HepG2 (cell line): ENCODE measurements around the gene MXD1. TPM values are rescaled to one million over a fixed set of nuclear protein-coding genes. Genes with fewer than 3 reads are reported as not detected.

ENCODE experiments used
- ATAC-seq: fragments of 200-7000 bp; cut with Tn5 transposase; 3 replicates; pipeline ENCODE4 v1.9.1; 2020; ENCODE audit warnings: mild to moderate bottlenecking, moderate library complexity
- BruUV-seq: library from RNA; stranded (reverse); fragments of 400-500 nt; replicated peaks from 2 replicates; lab custom pipeline; 2021; lab: Mats Ljungman, UMichigan
- CTCF ChIA-PET: fragments of 300-600 bp; formaldehyde crosslinking; extraction: SDS; loops from one replicate; lab custom pipeline; 2021; ENCODE audit warnings: low total read pairs, inconsistent platforms, low intra/inter-chr PET ratio; lab: Yijun Ruan, JAX
- POLR2A ChIA-PET: fragments of 350-600 bp; sonication (Branson Sonifier 250); formaldehyde crosslinking; loops from one replicate; lab custom pipeline; 2020; ENCODE audit warnings: antibody characterized with exemption, inconsistent platforms; lab: Yijun Ruan, JAX
- DNase-seq: peaks from one replicate; pipeline ENCODE4 v3.0.0-alpha.2; 2015; ENCODE audit warnings: low spot score
- FAIRE-seq: peaks from 3 replicates; lab custom pipeline; 2011; peaks lifted over from hg19 to GRCh38; lab: Jason Lieb, UNC
- H2AFZ ChIP-seq: one replicate; pipeline ENCODE4 v1.6.1; 2011; ENCODE audit warnings: low read length, inconsistent platforms
- H3K27ac ChIP-seq: fragments of 300-600 bp; 3 replicates; pipeline ENCODE4 v1.8.0; 2011; ENCODE audit warnings: mixed run types, mild to moderate bottlenecking, mixed read lengths, low read length, inconsistent platforms; ENCODE audit not compliant: insufficient read depth; ENCODE audit errors: extremely low read length
- H3K27me3 ChIP-seq, 2 experiments: fragments of 200-600 bp in 1 of 2; 2 replicates in 1 of 2; 3 replicates in 1 of 2; pipeline versions ENCODE4 v1.6.0 to v1.8.0; 2011; ENCODE audit warnings: low read length in 2 of 2, mild to moderate bottlenecking in 2 of 2, moderate library complexity in 2 of 2, inconsistent platforms in 1 of 2; ENCODE audit not compliant: insufficient read depth in 2 of 2, control insufficient read depth in 1 of 2
- H3K36me3 ChIP-seq, 2 experiments: fragments of 200-600 bp in 1 of 2; replicated peaks in 1 of 2; 2 replicates in 1 of 2; 3 replicates in 1 of 2; pipeline versions ENCODE4 v1.5.1 to v1.8.0; 2011; ENCODE audit warnings: low read length in 2 of 2, inconsistent platforms in 1 of 2; ENCODE audit not compliant: insufficient read depth in 2 of 2, control insufficient read depth in 1 of 2
- H3K4me1 ChIP-seq: 2 replicates; pipeline ENCODE4 v1.5.1; 2012; ENCODE audit warnings: low read length, inconsistent platforms; ENCODE audit not compliant: insufficient read depth
- H3K4me2 ChIP-seq: 2 replicates; pipeline ENCODE4 v1.6.0; 2011; ENCODE audit warnings: low read depth, low read length, inconsistent platforms
- H3K4me3 ChIP-seq, 3 experiments: fragments of 200-600 bp in 1 of 3; sonication (generic), shearing (Covaris generic) in 1 of 3; replicated peaks in 1 of 3; 2 replicates each; pipeline ENCODE4 v1.5.1; 2011 to 2016; ENCODE audit warnings: low read length in 3 of 3, inconsistent platforms in 2 of 3, low read depth in 2 of 3, mild to moderate bottlenecking in 2 of 3, control low read depth in 1 of 3, mixed read lengths in 1 of 3; ENCODE audit not compliant: insufficient read depth in 1 of 3
- H3K79me2 ChIP-seq: one replicate; pipeline ENCODE4 v1.6.1; 2011; ENCODE audit warnings: low read length, inconsistent platforms; ENCODE audit not compliant: insufficient read depth
- H3K9ac ChIP-seq: 2 replicates; pipeline ENCODE4 v1.6.0; 2011; ENCODE audit warnings: mild to moderate bottlenecking, low read depth, low read length, inconsistent platforms; ENCODE audit not compliant: insufficient read depth
- H3K9me3 ChIP-seq: 2 replicates; pipeline ENCODE4 v1.5.1; 2012; ENCODE audit warnings: mild to moderate bottlenecking, low read length
- H4K20me1 ChIP-seq: 2 replicates; pipeline ENCODE4 v1.6.0; 2011; ENCODE audit warnings: inconsistent platforms, mild to moderate bottlenecking, low read length, moderate library complexity; ENCODE audit not compliant: insufficient read depth
- AKAP8 ChIP-seq: sonication (generic); formaldehyde crosslinking; IDR thresholded peaks from 2 replicates; pipeline ENCODE4 v1.5.1; 2020; ENCODE audit warnings: mild to moderate bottlenecking, missing genetic modification reagents
- FOXO1 ChIP-seq: sonication (generic); formaldehyde crosslinking; IDR thresholded peaks from 2 replicates; pipeline ENCODE4 v1.4.0; 2020; ENCODE audit warnings: missing genetic modification reagents
- ZBTB42 ChIP-seq: sonication (generic); formaldehyde crosslinking; IDR thresholded peaks from 2 replicates; pipeline ENCODE4 v1.5.0; 2020; ENCODE audit warnings: mild to moderate bottlenecking, missing genetic modification reagents
- ZNF235 ChIP-seq: sonication (generic); formaldehyde crosslinking; IDR thresholded peaks from 2 replicates; pipeline ENCODE4 v1.8.1; 2023; ENCODE audit warnings: mild to moderate bottlenecking, missing genetic modification reagents, borderline replicate concordance
- ZNF782 ChIP-seq: sonication (generic); formaldehyde crosslinking; IDR thresholded peaks from 2 replicates; pipeline ENCODE4 v1.4.0; 2020; ENCODE audit warnings: missing genetic modification reagents, mild to moderate bottlenecking, borderline replicate concordance
- WGBS: methylation state at CpG from one replicate; pipeline ENCODE4 v1.1.6; 2017; ENCODE audit warnings: low lambda C conversion rate; 5-methylcytosine and 5-hydroxymethylcytosine counted together
- in situ Hi-C: cut with HindIII; loops from 2 replicates; pipeline ENCODE4 v1.10.0; 2017; ENCODE audit warnings: low pct_unique_long_range_greater_than_20kb; ENCODE audit not compliant: extremely low pct_ligation_motif_present
- intact Hi-C: fragments of 100-400 bp; cut with micrococcal nuclease; formaldehyde crosslinking; loops from one replicate; pipeline ENCODE4 v1.10.0; 2022; ENCODE audit not compliant: unreplicated experiment
- polyA plus RNA-seq, 8 experiments: library from polyadenylated mRNA; depleted of rRNA in 3 of 8; stranded (reverse) in 7 of 8; unstranded in 1 of 8; fragments of >200 nt; fragmentation: Illumina TruSeq in 4 of 8; extraction: Trizol in 4 of 8; gene quantifications; 2 replicates each; pipeline versions ENCODE4 v1.2.1 to v1.2.3, GENCODE V29; 2011 to 2016; ENCODE audit warnings: low read depth in 4 of 8, missing spikeins in 1 of 8, mixed read lengths in 1 of 8; ENCODE audit not compliant: insufficient read depth in 1 of 8
- total RNA-seq, 5 experiments: library from RNA; depleted of rRNA; stranded (reverse); fragments of >200 nt; fragmentation: Illumina TruSeq; extraction: Trizol; gene quantifications; 2 replicates each; pipeline ENCODE4 v1.2.3, GENCODE V29; 2016; ENCODE audit warnings: low read depth in 1 of 5
- TF ChIP-seq, protein P1 (sequence below): fragments of 450-650 bp; IDR thresholded peaks from 2 replicates; pipeline ENCODE4 v1.6.1; 2017
- TF ChIP-seq, protein P2 (sequence below): sonication (generic); formaldehyde crosslinking; IDR thresholded peaks from 2 replicates; pipeline ENCODE4 v1.5.0; 2020; ENCODE audit warnings: missing genetic modification reagents

MXD1 gene
- total and polyA plus RNA-seq, 2 of the 13 experiments (the other 11 are each of a cell fraction or from before 2014, with no cell fraction given) = 6.4 to 14.9 TPM

DNA sequence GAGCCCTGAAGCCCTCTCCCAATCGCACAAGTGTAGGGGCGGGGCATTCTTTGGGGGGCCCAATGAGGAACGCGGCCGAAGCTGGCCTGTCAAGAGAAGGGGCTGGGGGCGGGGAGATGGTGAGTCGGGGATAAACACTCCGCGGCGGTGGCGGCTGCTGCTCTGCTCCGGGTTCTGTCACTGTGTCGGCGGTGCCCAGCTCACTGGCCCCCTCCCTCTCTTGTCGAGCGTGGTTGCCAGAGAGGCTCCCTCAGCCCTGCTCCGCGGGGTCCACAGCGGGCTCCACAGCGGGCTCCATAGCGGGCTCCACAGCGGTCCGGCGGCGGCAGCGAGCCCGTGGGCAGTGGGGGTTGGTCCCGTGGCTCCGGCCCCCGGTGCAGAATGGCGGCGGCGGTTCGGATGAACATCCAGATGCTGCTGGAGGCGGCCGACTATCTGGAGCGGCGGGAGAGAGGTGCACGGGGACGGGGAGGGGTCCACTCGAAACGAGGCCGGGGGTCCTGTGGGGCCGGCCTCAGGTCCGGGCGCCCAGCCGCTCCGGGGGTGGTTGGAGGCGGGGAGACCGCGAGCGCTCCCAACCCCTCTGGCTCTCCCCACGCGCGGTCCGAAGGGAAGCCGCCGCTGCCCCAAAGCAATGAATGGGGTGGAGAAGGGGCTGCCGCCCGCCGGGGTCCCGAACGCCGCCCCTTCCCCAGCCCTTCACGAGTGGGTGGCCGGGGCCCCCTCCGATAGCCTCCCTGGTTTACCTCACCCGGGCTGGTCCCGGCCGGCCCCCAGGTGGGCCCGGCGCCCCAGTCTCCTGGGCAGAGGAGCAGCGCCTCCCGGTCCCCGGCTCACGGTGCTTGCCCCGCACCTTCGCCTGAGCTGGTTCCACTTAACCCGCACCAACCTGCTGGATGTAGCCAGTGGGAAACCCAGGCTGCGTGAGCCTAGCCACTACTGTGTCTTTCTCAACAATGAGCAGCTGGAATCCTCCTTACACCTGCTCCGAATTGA lies at the start of gene MXD1 (continued):
- TF ChIP-seq AKAP8 (CRISPR knock-in tag) = no peak
- TF ChIP-seq, protein P1, sequence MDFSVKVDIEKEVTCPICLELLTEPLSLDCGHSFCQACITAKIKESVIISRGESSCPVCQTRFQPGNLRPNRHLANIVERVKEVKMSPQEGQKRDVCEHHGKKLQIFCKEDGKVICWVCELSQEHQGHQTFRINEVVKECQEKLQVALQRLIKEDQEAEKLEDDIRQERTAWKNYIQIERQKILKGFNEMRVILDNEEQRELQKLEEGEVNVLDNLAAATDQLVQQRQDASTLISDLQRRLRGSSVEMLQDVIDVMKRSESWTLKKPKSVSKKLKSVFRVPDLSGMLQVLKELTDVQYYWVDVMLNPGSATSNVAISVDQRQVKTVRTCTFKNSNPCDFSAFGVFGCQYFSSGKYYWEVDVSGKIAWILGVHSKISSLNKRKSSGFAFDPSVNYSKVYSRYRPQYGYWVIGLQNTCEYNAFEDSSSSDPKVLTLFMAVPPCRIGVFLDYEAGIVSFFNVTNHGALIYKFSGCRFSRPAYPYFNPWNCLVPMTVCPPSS = no peak
- no peak for TF ChIP-seq ZBTB42 (CRISPR knock-in tag)
- TF ChIP-seq, protein P2, sequence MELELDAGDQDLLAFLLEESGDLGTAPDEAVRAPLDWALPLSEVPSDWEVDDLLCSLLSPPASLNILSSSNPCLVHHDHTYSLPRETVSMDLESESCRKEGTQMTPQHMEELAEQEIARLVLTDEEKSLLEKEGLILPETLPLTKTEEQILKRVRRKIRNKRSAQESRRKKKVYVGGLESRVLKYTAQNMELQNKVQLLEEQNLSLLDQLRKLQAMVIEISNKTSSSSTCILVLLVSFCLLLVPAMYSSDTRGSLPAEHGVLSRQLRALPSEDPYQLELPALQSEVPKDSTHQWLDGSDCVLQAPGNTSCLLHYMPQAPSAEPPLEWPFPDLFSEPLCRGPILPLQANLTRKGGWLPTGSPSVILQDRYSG (CRISPR knock-in tag) = no peak
- TF ChIP-seq ZNF235 (CRISPR knock-in tag) = no peak

DNA sequence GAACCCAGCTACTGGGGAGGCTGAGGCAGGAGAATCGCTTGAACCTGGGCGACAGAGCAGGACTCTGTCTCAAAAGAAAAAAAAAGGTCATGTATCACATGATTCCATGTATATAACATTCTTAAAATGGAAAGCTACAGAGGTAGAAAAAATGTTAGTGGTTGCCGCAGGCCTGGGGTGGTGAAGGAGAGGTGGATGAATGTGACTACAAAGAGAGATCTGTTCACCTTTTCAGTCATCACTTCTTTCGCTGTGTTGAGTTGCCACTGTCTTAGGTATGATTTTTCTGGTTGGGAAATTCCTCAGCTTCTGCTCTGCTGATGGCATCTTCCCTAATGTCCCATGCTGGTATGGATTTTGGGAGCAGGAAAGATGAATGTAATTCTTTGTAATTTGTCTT lies 26.5 kb upstream of the MXD1 start:
- in situ Hi-C loops = no loop called here
- POLR2A ChIA-PET = no interaction called here
- CTCF ChIA-PET = no interaction called here

More for the DNA sequence above, 26.5 kb upstream of the MXD1 start:
- intact Hi-C loops = no loop called here
- TF ChIP-seq FOXO1 = no peak
- 0 out of 2 replicates have a peak, but pooled peaks have one; percentile 29 for TF ChIP-seq ZNF782 (CRISPR knock-in tag)
- Histone ChIP-seq H3K36me3 (no peaks in the 10 kb centered on the region), H3K9ac (no peak overlapping the region), H3K4me2 (no peak overlapping the region), H3K79me2 (no peaks in the 10 kb centered on the region), H3K4me3 (no peak overlapping the region), H3K27ac (no peak overlapping the region), H4K20me1 (no peaks in the 10 kb centered on the region), H2AFZ (no peak overlapping the region), H3K4me1 (peaks cover 11% of the 10 kb centered on the region; the same call in 1 of the 2 replicates), H3K27me3 (no peaks in the 10 kb centered on the region; a peak in 1 of 5 replicates), H3K9me3 (peaks cover 5% of the 10 kb centered on the region; the same call in 1 of the 2 replicates)
- DNase-seq (no peak), FAIRE-seq (no peak), ATAC-seq (no peak)
- WGBS = 73% methylated on average over 4 of the region's 4 CpGs
- no TSS peak for BruUV-seq
